OCI-LY3 (cell line): ENCODE measurements around the gene GPR107.

ENCODE experiments used
- CTCF ChIP-seq: fragments of 200-600, 300-600 bp; sonication (generic); IDR thresholded peaks from 2 replicates; pipeline ENCODE4 v1.5.1; 2014; ENCODE audit warnings: antibody characterized with exemption, low read length, low read depth
- EZH2phosphoT487 ChIP-seq: fragments of 200-600 bp; shearing (Covaris generic); IDR thresholded peaks from 2 replicates; pipeline ENCODE4 v1.6.1; 2018; ENCODE audit warnings: antibody characterized with exemption, mixed run types, low read depth

- TF ChIP-seq CTCF (no peak), EZH2phosphoT487 (no peak)
Observed at GRCh38 chr9:130053504-130054324, at the start of gene GPR107.
